HL-60 (cell line): ENCODE data around the gene LRRTM4.
"Not testable (repeated sequence)": the region's sequence is repeated elsewhere in the genome, so short reads cannot be mapped to it uniquely, and the experiment has no call there.

Experiments used
- DNase-seq, 2 experiments: peaks; one replicate each; pipeline ENCODE4 v3.0.0-alpha.2; 2010 to 2020; ENCODE audit warnings: low read depth in 1 of 2, low spot score in 1 of 2
- H3K27ac ChIP-seq: fragments of 250-450 bp; sonication (Bioruptor Pico); replicated peaks from 2 replicates; pipeline ENCODE4 v1.5.1; 2020; ENCODE audit warnings: mild to moderate bottlenecking, moderate library complexity
- H3K27me3 ChIP-seq: fragments of 250-450 bp; sonication (Bioruptor Pico); 2 replicates; pipeline ENCODE4 v1.5.1; 2021; ENCODE audit warnings: mild to moderate bottlenecking, moderate library complexity; ENCODE audit not compliant: insufficient read depth, poor library complexity, severe bottlenecking
- H3K4me3 ChIP-seq: replicated peaks from 2 replicates; pipeline ENCODE4 v1.5.1; 2011; ENCODE audit warnings: mild to moderate bottlenecking, control low read depth, low read length; ENCODE audit not compliant: insufficient read depth
- GABPA ChIP-seq: IDR thresholded peaks from 2 replicates; pipeline ENCODE4 v1.6.1; 2012; ENCODE audit warnings: low read depth
- POLR2AphosphoS5 ChIP-seq: IDR thresholded peaks from 2 replicates; pipeline ENCODE4 v1.6.1; 2012; ENCODE audit warnings: low read depth
- SPI1 ChIP-seq: IDR thresholded peaks from 2 replicates; pipeline ENCODE4 v1.6.1; 2012; ENCODE audit warnings: low read depth, mild to moderate bottlenecking, borderline replicate concordance
- TF ChIP-seq, protein P1 (sequence below): IDR thresholded peaks from 2 replicates; pipeline ENCODE4 v1.6.1; 2012; ENCODE audit warnings: low read depth; ENCODE audit not compliant: insufficient replicate concordance
- TF ChIP-seq, protein P2 (sequence below): IDR thresholded peaks from one replicate; pipeline ENCODE4 v1.5.1; 2011; ENCODE audit warnings: low read length, control low read depth, inconsistent platforms; ENCODE audit not compliant: insufficient read depth

The LRRTM4 gene

DNA sequence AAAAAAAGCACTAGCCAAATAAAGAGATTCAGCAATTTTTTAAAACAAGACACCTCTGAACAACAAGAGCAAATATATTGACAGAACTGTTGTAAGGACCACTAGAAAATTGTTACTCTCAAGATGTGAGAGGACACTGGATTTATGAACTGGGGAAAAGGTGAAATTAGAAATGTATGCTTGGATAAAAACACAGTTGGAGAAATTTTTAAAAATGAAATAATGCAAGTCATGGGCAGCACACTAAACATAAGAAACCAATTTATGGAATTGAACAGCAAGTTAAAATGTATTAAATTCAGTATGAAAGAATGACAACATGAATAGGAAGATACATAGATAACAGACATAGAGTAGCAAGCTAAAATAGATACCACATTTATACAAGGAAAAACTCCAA, 377.4 kb downstream of the LRRTM4 start:
- no peaks in the 10 kb centered on the region for H3K27me3 ChIP-seq
- DNase-seq: no peak
- TF ChIP-seq, protein P1, sequence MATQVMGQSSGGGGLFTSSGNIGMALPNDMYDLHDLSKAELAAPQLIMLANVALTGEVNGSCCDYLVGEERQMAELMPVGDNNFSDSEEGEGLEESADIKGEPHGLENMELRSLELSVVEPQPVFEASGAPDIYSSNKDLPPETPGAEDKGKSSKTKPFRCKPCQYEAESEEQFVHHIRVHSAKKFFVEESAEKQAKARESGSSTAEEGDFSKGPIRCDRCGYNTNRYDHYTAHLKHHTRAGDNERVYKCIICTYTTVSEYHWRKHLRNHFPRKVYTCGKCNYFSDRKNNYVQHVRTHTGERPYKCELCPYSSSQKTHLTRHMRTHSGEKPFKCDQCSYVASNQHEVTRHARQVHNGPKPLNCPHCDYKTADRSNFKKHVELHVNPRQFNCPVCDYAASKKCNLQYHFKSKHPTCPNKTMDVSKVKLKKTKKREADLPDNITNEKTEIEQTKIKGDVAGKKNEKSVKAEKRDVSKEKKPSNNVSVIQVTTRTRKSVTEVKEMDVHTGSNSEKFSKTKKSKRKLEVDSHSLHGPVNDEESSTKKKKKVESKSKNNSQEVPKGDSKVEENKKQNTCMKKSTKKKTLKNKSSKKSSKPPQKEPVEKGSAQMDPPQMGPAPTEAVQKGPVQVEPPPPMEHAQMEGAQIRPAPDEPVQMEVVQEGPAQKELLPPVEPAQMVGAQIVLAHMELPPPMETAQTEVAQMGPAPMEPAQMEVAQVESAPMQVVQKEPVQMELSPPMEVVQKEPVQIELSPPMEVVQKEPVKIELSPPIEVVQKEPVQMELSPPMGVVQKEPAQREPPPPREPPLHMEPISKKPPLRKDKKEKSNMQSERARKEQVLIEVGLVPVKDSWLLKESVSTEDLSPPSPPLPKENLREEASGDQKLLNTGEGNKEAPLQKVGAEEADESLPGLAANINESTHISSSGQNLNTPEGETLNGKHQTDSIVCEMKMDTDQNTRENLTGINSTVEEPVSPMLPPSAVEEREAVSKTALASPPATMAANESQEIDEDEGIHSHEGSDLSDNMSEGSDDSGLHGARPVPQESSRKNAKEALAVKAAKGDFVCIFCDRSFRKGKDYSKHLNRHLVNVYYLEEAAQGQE: no peak
- TF ChIP-seq, protein P2, sequence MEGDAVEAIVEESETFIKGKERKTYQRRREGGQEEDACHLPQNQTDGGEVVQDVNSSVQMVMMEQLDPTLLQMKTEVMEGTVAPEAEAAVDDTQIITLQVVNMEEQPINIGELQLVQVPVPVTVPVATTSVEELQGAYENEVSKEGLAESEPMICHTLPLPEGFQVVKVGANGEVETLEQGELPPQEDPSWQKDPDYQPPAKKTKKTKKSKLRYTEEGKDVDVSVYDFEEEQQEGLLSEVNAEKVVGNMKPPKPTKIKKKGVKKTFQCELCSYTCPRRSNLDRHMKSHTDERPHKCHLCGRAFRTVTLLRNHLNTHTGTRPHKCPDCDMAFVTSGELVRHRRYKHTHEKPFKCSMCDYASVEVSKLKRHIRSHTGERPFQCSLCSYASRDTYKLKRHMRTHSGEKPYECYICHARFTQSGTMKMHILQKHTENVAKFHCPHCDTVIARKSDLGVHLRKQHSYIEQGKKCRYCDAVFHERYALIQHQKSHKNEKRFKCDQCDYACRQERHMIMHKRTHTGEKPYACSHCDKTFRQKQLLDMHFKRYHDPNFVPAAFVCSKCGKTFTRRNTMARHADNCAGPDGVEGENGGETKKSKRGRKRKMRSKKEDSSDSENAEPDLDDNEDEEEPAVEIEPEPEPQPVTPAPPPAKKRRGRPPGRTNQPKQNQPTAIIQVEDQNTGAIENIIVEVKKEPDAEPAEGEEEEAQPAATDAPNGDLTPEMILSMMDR: no peak
- no peak for TF ChIP-seq POLR2AphosphoS5
- no peak for TF ChIP-seq SPI1
- TF ChIP-seq GABPA: no peak
- no peak overlapping the region for H3K4me3 ChIP-seq
- no peak overlapping the region for H3K27ac ChIP-seq

DNA sequence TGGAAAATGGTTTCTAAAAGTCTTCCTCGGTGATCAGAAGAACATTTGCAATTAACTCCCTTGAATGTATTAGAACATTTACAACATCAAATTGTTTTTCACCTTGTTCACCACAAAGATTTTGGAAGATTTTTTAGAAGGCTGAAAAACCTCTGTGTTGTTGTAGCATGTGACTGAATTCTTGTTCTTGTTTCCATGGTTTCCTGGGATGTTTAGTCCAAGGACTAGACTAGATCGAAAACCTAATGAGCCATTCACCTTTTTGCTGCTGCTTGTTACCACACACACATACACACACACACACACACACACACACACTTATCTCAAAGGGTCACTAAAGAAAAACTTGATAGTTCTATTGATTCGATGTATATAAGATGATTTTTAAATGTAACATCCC, 380.0 kb downstream of the LRRTM4 start:
- TF ChIP-seq SPI1 (no peak), POLR2AphosphoS5 (no peak)
- TF ChIP-seq, protein P2: no peak
- TF ChIP-seq, protein P1: no peak
- no peak overlapping the region for H3K4me3 ChIP-seq
- no peak overlapping the region for H3K27ac ChIP-seq
- DNase-seq: no peak
- no peaks in the 10 kb centered on the region for H3K27me3 ChIP-seq

DNA sequence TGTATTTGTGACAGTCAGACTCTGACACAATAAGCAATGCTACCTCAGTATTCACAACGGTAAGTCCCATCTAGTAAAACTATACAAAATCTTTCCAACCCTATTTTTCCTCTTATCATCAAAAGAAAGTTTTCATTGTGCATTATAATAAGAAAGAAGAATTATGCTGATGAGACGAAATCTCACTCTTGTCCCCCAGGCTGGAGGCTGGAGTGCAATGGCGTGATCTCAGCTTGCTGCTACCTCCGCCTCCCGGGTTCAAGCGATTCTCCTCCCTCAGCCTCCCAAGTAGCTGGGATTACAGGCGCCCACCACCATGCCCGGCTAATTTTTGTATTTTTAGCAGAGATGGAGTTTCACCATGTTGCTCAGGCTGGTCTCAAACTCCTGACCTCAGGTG, 393.7 kb downstream of the LRRTM4 start:
- not testable (repeated sequence) for DNase-seq, H3K4me3 ChIP-seq, H3K27ac ChIP-seq, H3K27me3 ChIP-seq

DNA sequence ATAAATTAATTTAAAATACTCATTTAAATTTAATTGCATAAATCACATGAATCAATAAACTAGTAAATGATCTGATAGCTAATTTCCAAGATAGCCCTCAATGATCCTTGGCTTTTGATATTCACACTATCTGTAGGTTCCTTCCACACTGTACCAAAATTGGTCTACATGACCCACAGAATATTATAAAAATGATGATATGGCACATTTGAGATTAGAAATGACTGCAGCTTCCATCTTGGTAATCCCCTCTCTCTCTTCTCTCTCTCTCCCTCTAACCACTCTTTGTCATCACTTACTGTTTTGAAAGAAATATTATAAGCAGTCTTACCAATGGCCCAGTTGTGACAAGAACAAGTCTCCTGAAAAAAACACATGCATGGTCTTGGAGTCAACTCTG, 394.8 kb downstream of the LRRTM4 start:
- Histone ChIP-seq H3K4me3 (no peak overlapping the region), H3K27me3 (no peaks in the 10 kb centered on the region), H3K27ac (no peak overlapping the region)
- TF ChIP-seq SPI1 (no peak), POLR2AphosphoS5 (no peak), GABPA (no peak)
- TF ChIP-seq, protein P2: no peak
- TF ChIP-seq, protein P1: no peak
- DNase-seq: no peak
